Measurements from ENCODE around the gene KBTBD6. TPM values are rescaled to one million over a fixed set of nuclear protein-coding genes. Genes with fewer than 3 reads are reported as not detected.

Gene KBTBD6
- total and polyA plus RNA-seq, 2 of the 13 experiments (the other 11 are each of a cell fraction or from before 2014, with no cell fraction given): 4.4 to 12.0 TPM

- H3K4me1 ChIP-seq (ENCODE audit: insufficient read depth, low read length): no peaks in the 10 kb centered on the region
- H3K79me2 ChIP-seq (ENCODE audit: insufficient read depth, low read length): no peaks in the 10 kb centered on the region
- no peak for DNase-seq (ENCODE audit: low spot score)
- H4K20me1 ChIP-seq (ENCODE audit: insufficient read depth, low read length): no peaks in the 10 kb centered on the region
- TF ChIP-seq ZNF282 (IDR thresholded peaks at IDR 0.05; ENCODE audit: partially characterized antibody): no peak
- no peak for TF ChIP-seq ZNF703 (CRISPR knock-in tag; IDR thresholded peaks at IDR 0.05; ENCODE audit: borderline replicate concordance)
- TF ChIP-seq ATF7-NPFF (CRISPR knock-in tag; IDR thresholded peaks at IDR 0.05; ENCODE audit: low read depth): no peak
- TF ChIP-seq MTF2 (CRISPR knock-in tag; IDR thresholded peaks at IDR 0.05; ENCODE audit: borderline replicate concordance): no peak
- no peak for TF ChIP-seq ZMYM4 (CRISPR knock-in tag; IDR thresholded peaks at IDR 0.05)
- TF ChIP-seq ETV6 (CRISPR knock-in tag; conservative IDR thresholded peaks at IDR 0.05): no peak
- TF ChIP-seq ZNF850 (CRISPR knock-in tag; conservative IDR thresholded peaks at IDR 0.05): no peak
- TF ChIP-seq ZNF10 (CRISPR knock-in tag; IDR thresholded peaks at IDR 0.05; ENCODE audit: borderline replicate concordance, low read depth): no peak
- TF ChIP-seq PHF20 (CRISPR knock-in tag; IDR thresholded peaks at IDR 0.05): no peak
- no peak for TF ChIP-seq HHEX (CRISPR knock-in tag; IDR thresholded peaks at IDR 0.05)
- TF ChIP-seq ZNF383 (CRISPR knock-in tag; IDR thresholded peaks at IDR 0.05; ENCODE audit: borderline replicate concordance): no peak
- no peak for TF ChIP-seq ZNF7 (CRISPR knock-in tag; IDR thresholded peaks at IDR 0.05)
- no peak for TF ChIP-seq IRF2 (CRISPR knock-in tag; IDR thresholded peaks at IDR 0.05)
- no peak for TF ChIP-seq ADNP (CRISPR knock-in tag; IDR thresholded peaks at IDR 0.05)
- no peak for TF ChIP-seq ZBTB49 (CRISPR knock-in tag; IDR thresholded peaks at IDR 0.05; ENCODE audit: borderline replicate concordance)
- H3K9me3 ChIP-seq (ENCODE audit: low read length): no peaks in the 10 kb centered on the region
- in situ Hi-C loops (cut with HindIII; ENCODE audit: extremely low pct_ligation_motif_present, low pct_unique_long_range_greater_than_20kb) (no loop called here), intact Hi-C loops (cut with micrococcal nuclease; ENCODE audit: unreplicated experiment) (loop anchor here (10.0 kb wide), 1 partner anchor 115 kb away; the partner anchor contains the start of gene KBTBD7)
- no peak overlapping the region for H3K9ac ChIP-seq (ENCODE audit: insufficient read depth, low read depth, low read length)
- H3K36me3 ChIP-seq (replicated peaks in 1 of 2; ENCODE audit: control insufficient read depth in 1 of 2, insufficient read depth in 2 of 2, low read length in 2 of 2): peaks cover 7 to 41% of the 10 kb centered on the region in 2 experiments
- H3K4me2 ChIP-seq (ENCODE audit: low read depth, low read length): no peak overlapping the region
- WGBS (ENCODE audit: low lambda C conversion rate): 99% methylated on average over 4 of the region's 4 CpGs
- ChIA-PET CTCF (ENCODE audit: low intra/inter-chr PET ratio, low total read pairs) (no interaction called here), POLR2A (no interaction called here)
- no peak overlapping the region for H2AFZ ChIP-seq (ENCODE audit: low read length)
- no peak for ATAC-seq
- no peak overlapping the region for H3K27ac ChIP-seq (ENCODE audit: extremely low read length, insufficient read depth, low read length)
- H3K27me3 ChIP-seq (ENCODE audit: control insufficient read depth in 1 of 2, insufficient read depth in 2 of 2, low read length in 2 of 2): no peaks in the 10 kb centered on the region
- no peak overlapping the region for H3K4me3 ChIP-seq (replicated peaks in 1 of 3; ENCODE audit: insufficient read depth in 1 of 3, low read depth in 2 of 3, low read length in 3 of 3)
- no TSS peak for BruUV-seq (replicated peaks)
- FAIRE-seq: no peak
Observed at GRCh38 chr13:41079725-41080124, 52.9 kb downstream of the KBTBD6 start.

MicroRNAs encoded within 50 kb of the gene (microRNA counts, 767-probe panel; counts per million panel counts)
- not detected for microRNA hsa-miR-3168

Small RNA genes within 50 kb of the gene (microRNA-seq; reads per million reads assigned to microRNA genes)
- gene MIR3168: not detected

Small RNA genes within 50 kb of the gene (small RNA-seq; reads per million reads assigned to genes)
- gene MIR3168 (ENCODE audit: insufficient read depth in 2 of 3, insufficient read length in 3 of 3, low read depth in 2 of 3, low replicate concordance in 1 of 3) (0 reads per million in 3 experiments), gene RN7SL597P (ENCODE audit: insufficient read depth in 2 of 3, insufficient read length in 3 of 3, low read depth in 2 of 3, low replicate concordance in 1 of 3) (0 reads per million in 3 experiments)

Other genes starting within 250 kb of the KBTBD6 start
- gene ELF1, start 113.5 kb downstream of the KBTBD6 start, total RNA-seq (2016; rRNA removed; fragmentation: Illumina TruSeq; extraction: Trizol): 71.5 and 91.5 TPM in 2 replicates
- 24.6 and 26.5 TPM in 2 replicates for gene ELF1, start 113.5 kb downstream of the KBTBD6 start, polyA plus RNA-seq (2011; rRNA removed)
- 11.7 and 16.8 TPM in 2 replicates for gene WBP4, start 71.3 kb downstream of the KBTBD6 start, total RNA-seq (2016; rRNA removed; fragmentation: Illumina TruSeq; extraction: Trizol)
- 5.6 and 6.7 TPM in 2 replicates for gene WBP4, start 71.3 kb downstream of the KBTBD6 start, polyA plus RNA-seq (2011; rRNA removed)
- 9.0 and 14.9 TPM in 2 replicates for gene KBTBD7, start 61.8 kb upstream of the KBTBD6 start, total RNA-seq (2016; rRNA removed; fragmentation: Illumina TruSeq; extraction: Trizol)
- gene KBTBD7, start 61.8 kb upstream of the KBTBD6 start, polyA plus RNA-seq (2011; rRNA removed): 3.6 and 3.8 TPM in 2 replicates
- gene MTRF1, start 130.8 kb upstream of the KBTBD6 start, total RNA-seq (2016; rRNA removed; fragmentation: Illumina TruSeq; extraction: Trizol): 24.0 and 27.2 TPM in 2 replicates
- gene MTRF1, start 130.8 kb upstream of the KBTBD6 start, polyA plus RNA-seq (2011; rRNA removed): 21.3 and 21.6 TPM in 2 replicates
- 9.0 and 15.1 TPM in 2 replicates for gene NAA16, start 178.5 kb upstream of the KBTBD6 start, total RNA-seq (2016; rRNA removed; fragmentation: Illumina TruSeq; extraction: Trizol)
- gene NAA16, start 178.5 kb upstream of the KBTBD6 start, polyA plus RNA-seq (2011; rRNA removed): 7.4 and 9.2 TPM in 2 replicates

Measured in HepG2 (cell line).